Effector CD4-positive, alpha-beta T cell (primary cell): Measurements from ENCODE around the gene ZNF785.
"Not testable (repeated sequence)": the region's sequence is repeated elsewhere in the genome, so short reads cannot be mapped to it uniquely, and the experiment has no call there.

Experiments used
- DNase-seq: peaks from one replicate; pipeline ENCODE4 v3.0.0-alpha.2; 2020
- total RNA-seq: gene quantifications from one replicate; lab custom pipeline; 2026; lab: John Stamatoyannopoulos, UW

ZNF785 gene
- 20.1 reads per million, percentile 47 among the genes with 10 or more reads in this experiment for total RNA-seq

DNA sequence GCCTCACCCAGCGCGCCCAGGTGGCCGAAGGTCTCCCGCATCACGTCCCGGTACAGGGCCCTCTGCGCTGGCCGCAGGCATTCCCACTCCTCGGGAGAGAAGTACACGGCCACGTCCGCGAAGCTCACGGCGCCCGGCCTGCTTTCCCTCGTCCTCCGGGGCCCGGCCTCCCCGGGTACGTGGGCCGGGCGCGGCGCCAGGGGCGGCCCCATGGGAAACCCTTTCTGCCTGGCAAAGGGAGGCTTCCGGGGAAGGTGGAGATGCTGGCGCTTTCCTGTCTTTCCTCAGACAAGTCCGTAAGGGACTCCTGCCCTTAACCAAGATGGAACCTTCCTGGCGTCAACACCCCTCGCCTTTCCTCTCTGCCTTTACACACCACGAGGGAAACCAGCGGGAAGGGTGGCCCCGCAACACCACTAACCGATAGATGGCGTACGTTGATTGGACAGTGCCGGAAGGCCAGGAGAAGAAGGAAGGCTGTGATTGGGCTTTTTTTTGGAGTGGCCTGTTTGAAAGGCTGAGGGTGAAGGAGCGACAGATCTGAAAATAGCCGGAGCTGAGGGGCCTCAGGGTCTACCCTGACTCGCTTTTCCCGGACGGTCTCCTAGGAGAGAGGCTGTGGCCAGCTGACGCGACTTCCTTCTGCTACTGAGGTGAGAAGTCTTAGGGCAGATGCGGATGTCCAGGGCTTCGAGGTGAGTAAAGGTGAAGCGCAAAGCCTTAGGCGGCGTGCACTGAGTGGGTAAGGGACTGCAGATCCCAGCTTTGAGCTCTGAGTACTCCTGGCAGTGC lies at the start of gene ZNF785:
ZNF785 (minus strand) TSS at position 298 of the 792 bp plus-strand sequence; CDS start at position 212, 86 bp downstream.
- peak; percentile 91 for DNase-seq

GRCh38 chr16:30633526-30633925 lies 48.0 kb upstream of the ZNF785 start:
- DNase-seq = no peak

- not testable (repeated sequence) for DNase-seq
These were observed 47.0 kb upstream of the ZNF785 start for GRCh38 chr16:30632454-30632853.

GRCh38 chr16:30628628-30629540 lies 43.4 kb upstream of the ZNF785 start:
- DNase-seq = peak; percentile 83

GRCh38 chr16:30626236-30626635 lies 40.7 kb upstream of the ZNF785 start:
- no peak for DNase-seq

DNA sequence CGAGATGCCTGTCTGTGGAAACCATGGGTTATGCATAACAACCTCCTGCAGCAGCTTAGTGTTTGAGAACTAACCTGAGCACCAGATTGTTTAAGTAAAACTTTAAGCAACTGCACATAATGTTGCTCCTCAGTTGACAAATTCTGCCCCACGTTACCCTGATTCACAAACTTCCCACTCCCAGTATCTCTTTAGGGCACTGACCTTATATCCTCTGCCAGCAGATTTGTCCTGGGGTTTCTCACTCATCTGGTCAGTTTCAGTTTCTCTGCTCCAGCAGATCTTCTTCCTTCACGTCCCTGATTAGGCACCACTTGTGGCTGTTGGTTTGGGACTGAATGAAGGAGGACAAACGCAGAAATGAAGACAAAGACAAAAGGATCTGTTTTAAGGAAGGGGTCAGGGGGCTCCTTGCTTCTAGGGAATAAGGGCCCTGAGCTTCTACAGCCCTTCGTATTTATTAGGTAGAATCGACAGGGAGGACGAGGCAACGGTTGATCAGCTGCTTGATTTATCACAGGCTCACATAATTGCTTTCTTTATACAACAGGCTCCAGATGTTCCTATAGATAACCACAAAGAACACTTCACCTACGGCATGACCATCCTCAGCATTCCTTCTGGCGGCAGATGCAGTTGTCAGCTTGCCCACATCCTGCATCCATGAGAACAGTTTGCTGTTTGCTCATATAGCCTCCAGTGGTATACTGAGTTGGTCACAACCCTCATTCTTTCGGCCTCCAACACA lies 38.2 kb upstream of the ZNF785 start:
- DNase-seq = no peak

DNA sequence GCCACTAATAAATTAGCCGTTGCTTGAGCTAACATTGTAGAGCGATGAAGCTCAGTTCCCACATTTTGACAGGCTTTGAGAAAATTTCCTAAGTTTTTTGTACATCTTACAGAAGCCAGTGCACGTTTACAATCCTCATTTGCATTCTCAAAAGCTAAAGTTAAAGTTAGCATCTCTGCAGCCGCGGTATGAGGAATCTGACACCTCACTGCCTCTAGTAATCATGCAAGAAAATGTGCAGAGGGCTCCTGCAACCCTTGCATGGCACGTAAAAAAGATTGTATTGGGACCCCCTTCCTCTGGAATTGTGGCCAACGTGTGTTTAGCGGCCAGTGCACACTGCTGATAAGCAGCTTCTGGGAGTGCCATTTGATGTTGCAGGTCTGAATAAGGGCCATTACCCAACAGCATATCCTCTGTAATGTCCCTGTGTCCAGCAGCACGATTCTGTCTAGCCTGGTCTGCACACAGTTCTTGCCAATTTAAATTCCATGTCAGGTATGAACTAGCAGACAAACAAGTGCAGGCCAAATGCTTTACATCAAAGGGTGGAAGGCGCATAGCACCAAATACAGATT lies 37.0 kb upstream of the ZNF785 start:
- DNase-seq = no peak

GRCh38 chr16:30621765-30622164 lies 36.3 kb upstream of the ZNF785 start:
- DNase-seq = no peak

GRCh38 chr16:30620169-30620568 lies 34.7 kb upstream of the ZNF785 start:
- no peak for DNase-seq

DNA sequence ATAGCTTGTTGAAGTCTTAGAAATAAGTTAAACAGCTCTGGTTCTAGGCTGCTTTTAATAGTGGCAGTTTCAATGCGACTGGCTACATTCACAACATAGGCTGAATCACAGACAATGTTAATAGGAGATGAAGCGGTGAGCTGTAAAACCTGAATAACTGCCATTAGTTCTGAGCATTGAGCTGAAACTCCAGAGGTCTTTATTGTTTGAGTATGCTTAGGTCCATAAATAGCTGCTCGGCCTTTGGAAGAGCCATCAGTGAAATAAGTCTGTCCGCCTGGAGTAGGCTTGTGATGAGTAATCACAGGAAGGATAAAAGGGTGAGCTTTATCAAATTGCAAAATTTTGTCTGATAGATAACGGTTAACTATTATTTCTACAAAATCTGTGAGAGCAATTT lies 34.1 kb upstream of the ZNF785 start:
- no peak for DNase-seq

DNA sequence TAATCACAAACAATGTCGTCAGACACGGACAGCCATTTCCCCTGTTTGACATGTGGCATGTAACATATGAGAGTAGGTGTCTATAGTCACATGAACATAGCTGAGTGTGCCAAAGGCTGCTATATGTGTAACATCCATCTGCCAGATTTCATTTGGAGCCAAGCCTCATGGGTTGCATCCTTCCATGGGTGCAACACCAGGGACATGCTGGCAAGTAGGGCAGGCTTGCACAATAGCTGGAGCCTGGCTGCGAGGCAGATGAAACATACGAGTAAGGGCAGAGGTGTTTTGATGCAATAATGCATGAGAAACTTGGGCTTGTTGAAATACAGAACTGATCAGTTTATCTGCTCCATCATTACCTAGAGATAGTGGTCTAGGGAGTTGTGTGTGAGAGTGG lies 33.7 kb upstream of the ZNF785 start:
- DNase-seq = no peak

- DNase-seq = peak; percentile 63
These were observed 30.0 kb upstream of the ZNF785 start for GRCh38 chr16:30615358-30616091.

- DNase-seq = peak; percentile 94
These were observed 24.7 kb upstream of the ZNF785 start, which contains the start of gene ZNF689 for GRCh38 chr16:30609926-30610839. Gene ZNF689 (minus strand): TSS chr16:30610389. CDS start chr16:30610041, 348 bp downstream.

- DNase-seq = no peak
These were observed 23.8 kb upstream of the ZNF785 start for GRCh38 chr16:30609002-30609925.

DNA sequence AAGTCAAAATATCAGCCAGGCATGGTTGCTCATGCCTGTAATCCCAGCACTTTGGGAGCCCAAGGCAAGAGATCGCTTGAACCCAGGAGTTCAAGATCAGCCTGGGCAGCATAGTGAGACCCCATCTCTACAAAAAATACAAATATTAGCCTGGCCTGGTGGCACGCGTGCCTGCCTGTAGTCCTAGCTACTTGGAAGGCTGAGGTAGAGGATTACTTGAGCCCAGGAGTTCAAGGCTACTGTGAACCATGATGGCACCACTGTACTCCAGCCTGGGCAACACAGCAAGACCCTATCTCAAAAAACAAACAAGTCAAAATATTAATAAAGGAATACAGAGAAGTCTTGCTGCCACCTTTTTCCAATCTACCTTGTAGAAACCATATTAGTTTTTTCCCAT lies 20.5 kb upstream of the ZNF785 start:
- no peak for DNase-seq

GRCh38 chr16:30605158-30605557 lies 19.7 kb upstream of the ZNF785 start:
- no peak for DNase-seq

GRCh38 chr16:30604316-30604947 lies 18.9 kb upstream of the ZNF785 start:
- no peak for DNase-seq

DNA sequence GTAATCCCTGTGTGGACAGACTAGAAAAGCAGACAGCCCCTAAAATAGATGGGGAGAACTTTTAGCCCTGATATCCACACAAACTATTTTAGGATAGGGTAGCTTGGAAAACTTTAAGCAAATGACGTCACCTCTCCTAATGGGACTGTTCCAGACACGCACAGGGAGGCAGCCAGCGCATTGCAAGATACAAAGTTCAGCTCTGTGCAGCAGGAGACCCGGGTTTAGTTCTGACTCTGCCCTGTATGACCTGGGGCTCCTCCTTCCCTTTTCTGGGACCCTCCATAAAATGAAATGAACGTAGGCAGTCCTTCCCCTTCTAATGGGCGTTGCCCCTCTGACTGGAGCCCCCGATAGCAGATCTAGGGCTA lies 18.4 kb upstream of the ZNF785 start:
- DNase-seq = no peak
